Stimulated activated CD4-positive, alpha-beta T cell treated with anti-CD3 and anti-CD28 coated beads, Interleukin-15, amount 100 ng/mL, for 48 hours (primary cell): ENCODE data around the gene MEF2D.

Source experiments
- DNase-seq, 2 donors: peaks; one replicate each; pipeline ENCODE4 v3.0.0-alpha.2; 2020; ENCODE audit warnings: low read depth in 2 of 2

Gene MEF2D

DNA sequence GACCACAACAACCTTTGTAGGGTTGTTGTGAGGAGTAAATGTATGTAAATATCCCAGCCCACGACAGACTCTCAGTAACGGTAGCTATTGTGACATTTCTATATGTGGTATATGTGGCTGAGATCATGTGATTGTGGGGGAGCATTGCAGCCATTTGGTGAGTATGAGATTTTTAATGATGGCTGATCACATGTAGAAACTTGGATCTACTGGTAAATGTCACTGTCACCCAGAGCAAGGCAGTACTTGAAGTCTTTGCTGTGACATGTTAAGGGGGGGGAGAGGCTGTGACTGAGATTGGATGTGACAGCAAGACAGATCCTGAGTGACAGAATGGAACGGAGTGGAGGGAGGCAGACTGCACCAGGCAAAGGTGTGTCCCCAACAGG is 23.9 kb upstream of the MEF2D start:
- no peak for DNase-seq

DNA sequence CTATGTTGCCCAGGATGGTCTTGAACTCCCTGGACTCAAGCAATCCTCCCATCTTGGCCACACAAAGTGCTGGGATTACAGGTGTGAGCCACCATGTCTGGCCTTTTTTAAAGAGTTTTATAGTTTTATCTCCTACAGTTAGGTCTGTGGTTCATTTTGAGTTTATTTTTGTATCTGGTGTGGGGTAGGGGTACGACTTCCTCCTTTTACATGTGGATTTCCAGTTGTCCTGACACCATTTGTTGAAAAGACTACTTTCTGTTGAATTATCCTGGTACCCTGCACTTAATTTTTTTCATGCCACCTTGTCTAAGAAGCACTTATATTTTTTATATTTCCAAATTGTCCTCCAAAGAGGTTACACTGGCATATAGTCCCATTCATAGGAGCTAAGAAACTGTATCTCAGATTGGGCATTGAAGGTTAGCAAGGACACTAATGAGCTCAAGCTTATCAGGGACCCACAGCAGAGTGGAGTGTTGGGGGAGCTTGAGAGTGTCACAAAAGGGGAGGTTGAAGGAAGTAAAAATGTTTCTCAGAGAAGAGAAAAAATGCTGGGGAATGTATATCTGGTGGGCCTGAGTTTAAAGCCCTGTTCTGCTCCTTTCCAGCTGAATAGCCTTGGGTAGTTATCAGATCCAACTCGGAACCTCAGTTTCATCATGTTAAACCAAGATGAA is 23.4 kb upstream of the MEF2D start:
- DNase-seq, result no peak

DNA sequence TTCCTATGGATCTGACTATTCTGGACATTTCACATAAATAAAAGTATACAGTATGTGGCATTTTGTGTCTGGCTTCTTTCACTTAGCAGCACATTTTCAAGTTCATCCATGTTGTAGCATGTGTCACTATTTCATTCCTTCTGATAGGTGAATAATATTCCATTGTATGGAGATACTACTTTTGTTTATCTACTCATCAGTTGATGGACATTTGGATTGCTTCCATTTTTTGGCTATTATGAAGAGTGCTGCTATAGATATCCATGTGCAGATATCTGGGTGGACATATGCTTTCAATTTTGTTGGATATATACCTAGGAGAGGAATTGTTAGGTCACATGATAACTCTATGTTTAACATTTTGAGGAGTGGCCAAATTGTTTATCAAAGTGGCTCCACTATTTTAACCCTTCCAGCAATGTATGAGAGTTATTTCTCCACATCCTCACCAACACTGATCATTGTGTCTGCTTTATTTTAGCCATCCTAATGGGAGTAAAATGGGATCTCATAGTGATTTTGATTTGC is 21.9 kb upstream of the MEF2D start:
- no peak for DNase-seq

DNA sequence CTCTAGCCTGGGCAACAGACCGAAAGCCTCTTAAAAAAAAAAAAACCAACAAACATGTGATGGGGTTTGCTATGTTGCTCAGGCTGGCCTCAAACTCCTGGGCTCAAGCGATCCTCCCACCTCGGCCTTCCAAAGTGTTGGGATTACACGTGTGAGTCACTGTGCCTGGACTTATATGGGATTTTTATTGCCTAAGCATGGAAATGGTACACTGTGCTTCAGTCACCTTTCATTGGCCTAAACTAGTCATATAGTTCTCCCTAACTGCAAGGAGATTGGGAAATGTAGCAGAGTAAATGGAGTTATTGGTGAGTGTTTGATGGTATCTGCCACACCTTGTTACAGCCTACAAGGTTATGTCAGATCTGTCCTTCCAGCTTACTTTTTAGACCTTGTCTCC is 17.2 kb upstream of the MEF2D start:
- no peak for DNase-seq

DNA sequence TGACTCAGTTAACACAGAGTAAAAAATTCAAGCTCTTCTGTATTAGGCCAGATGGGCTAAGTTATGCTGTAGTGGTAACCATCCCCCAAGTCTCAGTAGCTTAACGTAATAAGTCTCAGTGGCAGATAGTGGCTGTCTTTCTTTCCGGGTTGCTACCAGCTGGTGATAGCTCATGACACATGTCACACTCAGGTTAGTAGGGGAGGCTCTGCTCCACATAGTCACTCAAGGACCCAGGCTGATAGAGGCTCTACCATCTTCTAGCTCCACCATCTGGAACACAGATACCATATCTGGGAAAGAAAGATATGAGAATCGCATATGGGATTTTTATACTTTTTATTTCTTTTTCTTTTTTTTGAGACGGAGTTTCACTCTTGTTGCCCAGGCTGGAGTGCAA is 16.2 kb upstream of the MEF2D start:
- no peak for DNase-seq

DNA sequence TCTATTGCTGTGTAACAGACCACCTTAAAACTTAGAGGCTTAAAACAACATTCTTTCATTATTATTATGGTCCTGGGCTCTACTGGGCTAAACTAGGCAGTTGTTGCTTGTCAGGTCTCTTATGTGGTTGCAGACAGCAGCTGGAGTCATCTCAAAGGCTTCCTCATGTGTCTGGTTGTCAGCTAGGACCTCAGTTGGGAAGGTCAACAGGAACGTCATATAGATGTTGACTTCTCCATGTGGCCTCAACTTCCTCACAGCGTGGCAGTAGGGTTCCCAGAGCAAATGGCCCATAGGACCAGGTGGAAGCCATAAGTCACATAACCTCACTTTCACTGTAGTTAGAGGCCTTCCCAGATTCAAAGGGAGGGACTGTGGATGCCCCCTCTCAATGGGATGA is 15.4 kb upstream of the MEF2D start:
- no peak for DNase-seq

DNA sequence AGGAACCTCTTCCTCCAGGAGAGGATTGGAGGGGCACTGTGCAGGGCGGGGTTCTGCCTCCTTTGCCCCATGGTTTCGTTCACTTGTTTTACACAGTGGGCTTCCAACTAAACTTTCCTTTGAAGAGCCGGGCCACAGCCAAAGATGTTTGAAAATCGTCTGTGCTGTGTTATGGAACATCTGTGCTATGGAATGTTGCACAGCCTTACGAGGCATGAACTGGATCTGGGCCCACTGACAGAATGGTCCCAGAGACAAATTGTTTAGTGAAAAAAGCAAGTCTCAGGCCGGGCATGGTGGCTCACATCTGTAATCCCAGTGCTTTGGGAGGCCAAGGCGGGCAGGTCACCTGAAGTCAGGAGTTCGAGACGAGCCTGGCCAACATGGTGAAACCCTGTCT is 12.6 kb upstream of the MEF2D start:
- DNase-seq, result no peak

DNA sequence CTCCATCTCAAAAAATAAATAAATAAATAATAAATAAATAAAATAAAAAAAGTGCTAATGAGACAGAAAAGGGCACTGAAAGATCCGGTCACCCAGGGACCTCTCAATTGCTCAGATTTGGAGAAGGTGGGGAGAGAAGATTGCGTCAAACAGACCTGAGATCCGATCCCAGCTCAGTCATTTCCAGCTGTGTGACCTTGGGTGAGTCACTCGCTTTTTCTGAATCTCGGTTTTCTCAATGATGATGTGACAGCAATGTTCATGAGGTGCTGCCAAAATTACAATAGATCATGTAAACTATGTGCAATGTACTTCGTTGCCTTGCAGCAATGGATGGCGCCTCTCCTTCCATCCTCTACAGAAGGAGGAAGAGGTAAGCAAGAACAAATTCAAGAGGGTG is 11.1 kb upstream of the MEF2D start:
- peak; percentile 30 to 43 for DNase-seq

DNA sequence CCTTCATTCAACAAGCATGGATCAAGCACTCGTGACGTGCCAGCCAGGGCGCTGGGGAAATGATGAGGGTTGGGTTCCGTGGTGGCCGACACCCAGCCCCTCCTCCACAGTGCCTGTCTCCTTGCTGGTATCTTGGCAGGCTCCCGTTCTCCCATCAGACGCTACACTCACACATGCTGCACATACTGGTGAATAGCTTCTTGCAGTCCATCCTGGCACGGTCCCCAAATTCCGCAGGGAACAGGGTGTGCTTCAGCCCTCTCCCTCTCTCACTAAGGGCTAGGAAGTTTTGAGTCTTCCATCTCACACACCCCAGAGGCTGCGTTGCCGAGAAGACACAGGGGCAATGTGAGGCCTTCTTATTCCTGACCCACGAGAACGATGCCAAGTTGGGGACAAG is 10.1 kb upstream of the MEF2D start:
- DNase-seq, result no peak

DNA sequence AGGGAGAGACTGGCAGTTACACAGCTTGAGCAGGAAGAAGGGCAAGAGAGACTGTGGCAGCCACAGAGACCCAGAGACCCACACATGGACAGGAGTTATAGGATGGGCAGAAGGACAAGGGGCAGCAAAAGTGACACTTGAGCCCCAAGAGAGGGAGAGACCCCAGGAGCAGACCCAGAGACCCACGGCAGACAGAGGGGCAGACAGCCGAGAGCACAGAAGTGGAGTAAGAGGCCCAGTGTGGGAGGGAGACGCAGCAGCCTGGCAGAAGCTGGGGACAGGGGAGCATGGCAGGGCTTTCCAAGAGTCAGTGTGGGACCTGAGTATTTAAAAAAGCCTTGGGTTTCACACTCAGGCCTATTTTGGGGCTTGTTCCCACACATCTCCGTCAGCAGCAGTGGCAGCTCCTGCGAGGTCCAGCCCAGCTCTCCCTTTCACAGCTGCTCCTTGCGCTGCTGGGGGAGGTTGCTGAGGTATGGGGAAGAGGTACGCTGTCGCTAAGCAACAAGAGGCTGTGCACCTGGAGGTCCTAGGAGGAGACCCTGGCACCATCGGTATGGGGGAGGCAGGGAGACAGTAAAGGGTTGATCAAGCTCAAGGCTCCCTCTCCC is 9.0 kb upstream of the MEF2D start:
- no peak for DNase-seq

DNA sequence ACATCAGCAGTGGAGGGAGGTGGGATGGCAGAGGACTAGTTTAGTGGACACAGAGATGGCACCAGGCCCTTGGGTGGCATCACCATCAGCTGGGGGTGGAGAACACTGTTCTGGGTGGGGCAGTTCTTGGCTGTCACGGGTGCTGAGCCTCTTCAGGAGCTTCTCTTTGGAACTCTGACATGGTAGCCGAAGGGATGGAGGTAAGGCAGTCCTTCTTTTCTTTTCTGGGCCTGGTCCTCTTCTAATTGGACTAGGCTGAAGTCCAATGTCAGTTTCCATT is 8.3 kb upstream of the MEF2D start:
- no peak for DNase-seq

DNA sequence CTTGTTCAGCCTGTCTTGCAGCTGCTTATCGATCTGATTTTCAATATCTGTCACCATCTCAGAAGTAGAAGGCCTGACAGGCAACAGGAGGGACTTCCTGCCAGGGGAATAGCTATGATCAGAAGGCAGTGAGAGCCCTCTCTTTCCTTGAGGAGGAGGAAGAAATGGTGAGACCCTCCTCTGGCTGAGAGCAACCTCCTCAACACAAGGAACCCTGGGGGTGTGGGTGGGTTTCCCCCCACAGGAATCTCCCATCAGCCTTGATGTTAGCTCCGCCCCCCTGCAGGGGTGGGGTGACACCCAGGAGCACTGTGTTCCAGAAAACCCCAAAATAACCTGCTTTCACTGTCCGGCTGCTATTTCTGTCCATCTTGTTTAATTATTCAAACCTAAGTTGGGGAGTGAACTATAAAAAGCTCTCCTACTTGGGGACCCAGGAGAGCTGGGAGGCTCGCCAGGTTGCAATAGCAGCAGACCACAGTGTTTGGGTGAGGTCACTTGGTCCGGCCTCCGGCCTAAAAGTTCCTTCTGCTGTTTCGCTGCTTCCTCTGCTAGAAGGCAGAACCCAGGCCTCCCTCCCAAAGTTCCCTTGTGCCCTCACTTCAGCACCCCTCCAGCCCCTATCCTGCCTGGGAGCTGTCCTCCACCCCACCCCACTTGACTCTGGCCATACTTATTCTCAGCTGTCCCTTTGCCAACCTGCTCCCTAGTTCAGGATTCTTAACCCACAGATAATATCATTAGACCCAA is 7.8 kb upstream of the MEF2D start:
- no peak for DNase-seq

DNA sequence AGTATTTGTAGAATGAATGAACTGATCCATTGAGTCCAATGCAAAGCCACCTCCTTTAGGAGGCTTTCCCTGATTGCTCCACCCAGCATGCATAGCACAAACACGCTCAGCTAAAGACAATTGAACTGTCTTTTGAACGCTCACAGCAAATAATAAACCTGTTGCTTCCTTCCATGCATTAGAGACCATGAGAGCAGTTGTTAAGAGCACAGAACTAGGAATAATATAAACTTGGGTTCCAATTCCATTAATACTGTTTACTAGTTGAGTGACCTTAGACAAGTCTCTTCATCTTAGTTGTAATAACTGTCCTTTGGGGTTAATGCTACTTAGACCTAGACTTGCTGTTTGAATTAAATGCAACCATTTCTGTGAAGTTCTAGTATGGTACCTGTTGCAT is 5.9 kb upstream of the MEF2D start:
- DNase-seq, result no peak

DNA sequence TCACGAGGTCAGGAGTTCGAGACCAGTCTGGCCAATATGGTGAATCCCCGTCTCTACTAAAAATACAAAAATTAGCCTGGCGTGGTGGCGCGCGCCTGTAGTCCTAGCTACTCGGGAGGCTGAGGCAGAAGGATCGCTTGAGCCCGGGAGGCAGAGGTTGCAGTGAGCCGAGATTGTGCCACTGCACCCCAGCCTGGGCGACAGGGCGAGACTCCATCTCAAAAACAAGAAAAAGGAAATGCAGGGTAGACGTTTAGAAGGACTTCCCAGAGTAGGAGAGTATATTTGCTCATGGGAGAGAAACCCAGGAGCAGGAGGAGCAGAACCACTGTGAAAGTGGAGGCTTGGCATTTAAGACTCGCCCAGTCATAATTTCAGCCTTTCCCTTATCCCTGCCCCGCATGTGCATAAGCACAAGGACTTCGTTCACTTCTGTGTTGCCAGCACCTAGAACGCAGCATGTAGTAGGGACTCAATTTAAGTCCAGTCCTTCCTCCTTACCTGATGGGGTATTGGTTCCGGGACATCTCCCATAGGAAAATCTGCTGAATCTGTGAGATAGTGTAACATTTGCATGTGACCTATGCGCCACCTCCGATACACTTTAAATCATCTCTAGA is 5.2 kb upstream of the MEF2D start:
- DNase-seq, result no peak

DNA sequence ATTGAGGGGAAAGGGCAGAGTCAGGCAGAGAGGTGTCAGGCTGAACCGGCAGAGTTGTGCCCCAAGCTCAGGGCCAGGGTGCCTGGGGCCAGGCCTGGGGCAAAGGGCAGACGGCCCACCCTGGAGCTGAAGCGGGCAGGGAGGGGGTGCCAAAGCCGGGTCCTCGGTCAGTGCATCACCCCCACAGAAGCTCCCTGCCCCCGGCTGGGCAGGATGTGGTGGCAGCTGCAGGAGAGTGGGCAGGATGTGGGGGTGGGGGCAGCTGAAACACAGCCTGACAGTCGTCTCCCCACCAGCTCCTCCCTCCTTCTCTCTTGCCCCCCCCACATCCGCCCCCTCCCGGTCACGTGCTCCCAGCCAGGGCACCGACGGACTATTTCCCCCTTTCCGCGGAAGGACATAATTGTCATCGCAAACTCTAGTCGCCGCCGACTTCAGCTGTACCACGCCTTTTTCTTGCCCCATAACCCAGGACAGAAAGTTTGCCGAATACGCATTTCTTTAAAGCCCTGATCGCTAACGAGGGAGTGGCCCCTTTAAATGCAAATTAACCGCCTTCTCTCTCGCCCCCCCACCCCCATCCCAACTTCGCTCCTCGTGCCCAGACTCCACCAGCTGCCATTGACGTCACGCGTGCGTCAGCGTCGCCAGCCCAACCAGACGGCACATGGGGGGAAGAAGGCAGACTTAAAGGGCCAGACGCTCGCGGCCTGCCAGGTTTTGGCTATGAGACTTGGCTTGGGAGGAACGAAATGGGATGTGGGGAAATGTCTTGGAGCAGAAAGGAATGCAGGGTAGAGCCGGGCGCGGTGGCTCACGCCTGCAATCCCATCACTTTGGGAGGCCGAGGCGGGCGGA is 4.5 kb upstream of the MEF2D start:
- DNase-seq, result peak; percentile 96 to 97

DNA sequence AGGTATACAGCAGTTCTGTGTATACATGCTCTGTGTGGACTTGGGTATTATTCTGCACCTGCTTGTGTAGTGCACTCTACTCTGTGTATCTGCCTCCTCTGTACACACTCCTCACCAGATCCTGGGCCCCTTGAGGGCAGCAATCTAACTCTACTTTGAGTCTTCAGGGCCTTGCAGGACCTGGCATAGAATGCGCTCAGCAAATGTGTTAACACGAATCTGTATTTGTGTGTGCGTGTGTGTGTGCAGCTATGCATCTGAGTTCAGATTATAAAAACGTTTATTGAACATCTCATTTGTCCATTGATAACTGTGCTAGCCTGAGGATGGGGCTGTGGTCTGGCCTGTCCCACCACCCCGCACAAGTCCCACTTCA is 3.9 kb upstream of the MEF2D start:
- DNase-seq, result no peak

DNA sequence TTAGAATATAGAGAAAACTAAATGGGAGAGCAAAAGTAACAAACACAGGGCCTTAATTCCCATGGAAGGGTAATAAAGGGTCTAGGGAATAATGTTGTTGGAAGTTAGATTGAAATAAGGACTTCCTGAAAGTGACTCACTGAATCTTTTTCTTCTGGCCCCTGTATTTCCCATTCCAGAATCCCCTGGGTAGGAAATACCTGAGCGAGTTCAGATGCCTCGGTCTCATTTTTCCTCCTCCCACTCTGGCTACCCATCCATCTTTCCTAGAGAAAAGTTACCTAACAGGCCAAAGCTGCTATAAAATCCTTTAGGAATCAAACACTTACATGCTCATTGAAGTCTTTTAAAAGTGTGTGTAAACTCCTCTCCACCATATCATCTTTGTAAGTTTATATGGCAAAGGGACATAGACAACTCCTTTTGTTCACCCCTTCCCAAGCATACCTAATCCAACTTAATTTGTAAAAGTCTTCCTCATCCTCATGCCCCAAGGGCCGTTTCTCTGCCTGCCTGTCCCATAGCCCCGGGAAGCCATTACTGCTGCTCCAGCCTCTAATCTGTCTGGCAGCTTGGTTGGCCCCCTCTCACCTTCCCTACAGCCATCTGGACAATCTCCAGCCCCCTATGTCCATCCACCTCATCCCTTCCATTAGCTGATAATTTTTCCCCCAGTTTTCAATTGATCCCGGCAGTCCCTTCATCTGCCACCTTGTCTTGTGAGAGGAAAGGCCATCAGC is 3.3 kb upstream of the MEF2D start:
- DNase-seq, result no peak

DNA sequence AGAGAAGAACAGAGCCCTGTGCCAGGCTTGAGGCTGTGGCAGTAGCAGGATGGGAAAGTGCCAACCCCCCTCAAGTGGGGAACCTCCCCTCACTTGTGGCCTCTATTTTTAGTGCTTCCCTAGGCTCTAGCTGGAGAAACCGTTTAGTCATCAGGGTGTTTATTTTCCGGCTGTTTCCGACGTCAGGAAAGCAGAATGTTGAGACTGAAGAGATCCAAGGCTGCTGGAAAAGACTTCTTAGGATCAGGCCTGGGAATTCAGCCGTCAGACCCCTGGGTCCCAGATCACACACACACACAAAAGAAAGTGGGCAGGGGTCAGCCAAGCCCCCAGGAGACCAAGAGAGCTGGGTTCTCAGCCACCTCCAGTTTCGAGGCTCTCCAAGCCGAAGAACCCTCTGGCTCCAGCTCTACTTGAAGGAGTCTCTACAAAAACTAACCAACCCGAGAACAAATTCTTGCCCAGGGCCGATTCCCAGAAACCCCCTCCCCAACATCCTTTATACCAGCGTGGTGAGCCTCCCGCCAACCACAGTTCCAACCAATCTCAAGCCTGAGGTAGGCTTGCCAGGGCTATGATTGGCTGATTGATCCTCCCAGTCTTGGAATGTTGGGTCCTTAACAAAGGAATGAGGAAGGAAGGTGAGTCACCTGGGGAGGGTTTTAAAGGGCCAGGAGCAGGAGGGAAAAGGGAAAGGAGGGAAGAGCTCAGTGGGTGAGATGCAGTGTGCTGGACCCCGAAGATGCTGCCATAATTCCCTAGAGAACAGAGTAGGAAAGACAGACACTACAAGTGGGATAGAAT is 2.5 kb upstream of the MEF2D start:
- no peak for DNase-seq

DNA sequence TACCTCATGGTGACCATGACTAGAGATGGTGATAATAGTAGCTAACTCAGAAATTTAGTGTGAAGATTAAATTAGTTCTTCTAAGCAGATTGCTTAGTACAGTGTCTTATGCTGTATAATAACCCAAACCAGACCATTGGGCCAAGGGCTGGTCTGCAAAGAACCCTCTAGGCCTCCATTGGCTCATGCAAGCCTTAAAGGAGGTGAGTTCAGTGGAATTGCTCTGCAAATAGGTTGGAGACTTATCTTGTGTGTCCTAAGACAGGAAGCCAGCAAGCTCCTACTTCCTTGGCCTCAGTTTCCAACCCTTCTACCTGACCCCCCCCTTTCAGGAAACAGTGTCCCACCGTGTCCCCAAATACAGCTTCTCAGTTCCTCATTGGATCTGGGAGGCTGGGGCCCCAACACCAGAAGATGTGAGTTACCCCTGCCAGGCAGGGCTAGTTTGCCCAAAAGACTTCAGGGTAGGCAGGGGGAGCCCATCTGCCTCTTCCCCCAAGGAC is 1.9 kb upstream of the MEF2D start:
- DNase-seq, result no peak
